Effector memory CD4-positive, alpha-beta T cell (primary cell): ENCODE measurements around the gene FOXE3.

Experiments
- DNase-seq, 3 donors: peaks; one replicate each; pipeline ENCODE4 v3.0.0-alpha.2; 2020
- H3K27ac ChIP-seq: 2 replicates; pipeline ENCODE4 v1.7.0; 2013; ENCODE audit warnings: mild to moderate bottlenecking, low read length, moderate library complexity; ENCODE audit not compliant: insufficient read depth, poor library complexity, severe bottlenecking
- H3K27me3 ChIP-seq: replicated peaks from 2 replicates; pipeline ENCODE4 v1.7.0; 2013; ENCODE audit warnings: mild to moderate bottlenecking, low read length; ENCODE audit not compliant: insufficient read depth, control insufficient read depth, poor library complexity, severe bottlenecking
- H3K36me3 ChIP-seq: 2 replicates; pipeline ENCODE4 v1.7.0; 2013; ENCODE audit warnings: mild to moderate bottlenecking, low read length, moderate library complexity; ENCODE audit not compliant: control insufficient read depth, insufficient read depth
- H3K4me1 ChIP-seq: 2 replicates; pipeline ENCODE4 v1.7.0; 2013; ENCODE audit warnings: low read length, mild to moderate bottlenecking; ENCODE audit not compliant: control insufficient read depth, insufficient read depth, poor library complexity, severe bottlenecking
- H3K4me3 ChIP-seq: 2 replicates; pipeline ENCODE4 v1.7.0; 2013; ENCODE audit warnings: low read length, low read depth, mild to moderate bottlenecking; ENCODE audit not compliant: insufficient read depth, poor library complexity, severe bottlenecking
- H3K9me3 ChIP-seq: 2 replicates; pipeline ENCODE4 v1.7.0; 2013; ENCODE audit warnings: mild to moderate bottlenecking, low read length, moderate library complexity; ENCODE audit not compliant: control insufficient read depth

FOXE3 gene

GRCh38 chr1:47417170-47418044 is 1.3 kb downstream of the FOXE3 start:
- Histone ChIP-seq H3K4me3 (no peak overlapping the region), H3K27me3 (peaks cover 5% of the 10 kb centered on the region), H3K27ac (no peak overlapping the region), H3K36me3 (no peaks in the 10 kb centered on the region), H3K4me1 (no peaks in the 10 kb centered on the region), H3K9me3 (no peaks in the 10 kb centered on the region)
- DNase-seq = no peak

GRCh38 chr1:47418122-47418521 is 2.0 kb downstream of the FOXE3 start:
- no peaks in the 10 kb centered on the region for H3K9me3 ChIP-seq
- no peak for DNase-seq
- H3K36me3 ChIP-seq = no peaks in the 10 kb centered on the region
- no peak overlapping the region for H3K27ac ChIP-seq
- H3K27me3 ChIP-seq = peaks cover 5% of the 10 kb centered on the region
- no peaks in the 10 kb centered on the region for H3K4me1 ChIP-seq
- H3K4me3 ChIP-seq = no peak overlapping the region

- Histone ChIP-seq H3K9me3 (no peaks in the 10 kb centered on the region), H3K36me3 (no peaks in the 10 kb centered on the region), H3K4me1 (no peaks in the 10 kb centered on the region), H3K27ac (no peak overlapping the region), H3K4me3 (no peak overlapping the region), H3K27me3 (peaks cover 5% of the 10 kb centered on the region)
- DNase-seq = no peak
Measured at GRCh38 chr1:47418681-47419325, 2.7 kb downstream of the FOXE3 start.

DNA sequence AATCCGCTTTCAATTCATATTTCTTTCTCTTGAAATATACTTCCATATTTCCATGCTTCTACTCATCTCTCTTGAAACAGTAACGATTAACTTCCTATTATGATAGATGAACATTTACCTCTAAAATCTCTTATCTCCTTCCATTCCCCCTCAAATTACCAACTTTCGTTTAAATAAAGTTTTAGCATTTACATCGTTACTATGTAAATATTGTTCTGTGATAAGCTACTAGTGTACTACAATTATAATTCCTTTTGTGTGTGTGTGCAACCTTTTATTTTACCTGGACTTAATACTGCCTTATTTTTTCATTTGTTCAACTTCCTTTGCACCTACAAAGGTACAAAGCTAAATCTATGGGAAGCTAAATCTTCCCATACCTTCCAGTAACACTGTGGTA is 4.5 kb downstream of the FOXE3 start:
- H3K4me1 ChIP-seq = no peaks in the 10 kb centered on the region
- H3K9me3 ChIP-seq = no peaks in the 10 kb centered on the region
- no peak for DNase-seq
- no peaks in the 10 kb centered on the region for H3K36me3 ChIP-seq
- no peak overlapping the region for H3K27ac ChIP-seq
- no peak overlapping the region for H3K4me3 ChIP-seq
- H3K27me3 ChIP-seq = peaks cover 5% of the 10 kb centered on the region

DNA sequence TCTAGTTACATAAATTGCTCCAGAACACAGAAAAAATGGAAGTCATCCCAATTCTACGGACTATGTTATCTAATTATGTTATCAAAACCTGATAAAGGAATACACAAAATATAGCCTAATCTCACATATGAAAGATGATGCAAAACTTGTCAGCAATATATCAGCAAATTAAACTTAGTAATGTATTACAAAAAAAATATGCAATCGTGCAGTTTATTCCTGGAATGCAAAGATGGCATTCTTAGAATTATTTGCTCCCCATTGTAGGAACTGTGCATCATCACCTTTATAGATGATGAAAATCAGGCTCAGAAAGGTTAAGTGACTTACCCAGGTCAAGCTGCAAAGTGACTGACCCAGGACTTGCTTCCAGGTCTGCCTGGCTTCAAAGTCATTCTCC is 7.8 kb downstream of the FOXE3 start:
- no peaks in the 10 kb centered on the region for H3K27me3 ChIP-seq
- H3K9me3 ChIP-seq = no peaks in the 10 kb centered on the region
- H3K36me3 ChIP-seq = no peaks in the 10 kb centered on the region
- no peak overlapping the region for H3K4me3 ChIP-seq
- DNase-seq = no peak
- no peak overlapping the region for H3K27ac ChIP-seq
- no peaks in the 10 kb centered on the region for H3K4me1 ChIP-seq

- Histone ChIP-seq H3K4me1 (no peaks in the 10 kb centered on the region), H3K4me3 (no peak overlapping the region), H3K9me3 (no peaks in the 10 kb centered on the region), H3K27ac (no peak overlapping the region), H3K27me3 (no peaks in the 10 kb centered on the region), H3K36me3 (no peaks in the 10 kb centered on the region)
- no peak for DNase-seq
Measured at GRCh38 chr1:47424336-47424982, 8.4 kb downstream of the FOXE3 start.

DNA sequence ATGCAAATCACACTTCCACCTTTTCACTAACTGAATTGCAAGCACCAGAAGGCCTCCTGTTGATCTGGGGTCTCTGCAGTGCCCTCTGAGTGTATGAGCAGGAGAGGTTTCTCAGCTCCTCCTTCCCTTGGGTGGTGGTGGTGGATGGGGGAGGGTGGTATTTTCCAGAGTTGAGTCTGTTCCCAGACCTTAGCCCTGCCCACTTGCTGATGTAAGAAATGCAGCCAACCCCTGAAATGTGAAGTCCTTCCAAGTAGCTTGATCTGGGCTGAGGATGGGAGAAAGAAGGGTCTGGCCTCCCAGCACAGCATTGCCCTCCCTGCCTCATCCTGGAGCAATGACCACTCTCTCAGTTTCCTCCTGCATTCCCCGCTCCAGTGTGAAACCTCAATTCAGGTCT is 15.4 kb downstream of the FOXE3 start:
- Histone ChIP-seq H3K4me1 (peaks cover 20% of the 10 kb centered on the region), H3K36me3 (no peaks in the 10 kb centered on the region), H3K27ac (no peak overlapping the region), H3K4me3 (no peak overlapping the region), H3K27me3 (no peaks in the 10 kb centered on the region), H3K9me3 (no peaks in the 10 kb centered on the region)
- no peak for DNase-seq

- peak overlapping the region; percentile 35 for H3K4me3 ChIP-seq
Measured at GRCh38 chr1:47432071-47433036, 16.3 kb downstream of the FOXE3 start.

GRCh38 chr1:47433037-47433421 is 16.9 kb downstream of the FOXE3 start:
- Histone ChIP-seq H3K27ac (no peak overlapping the region), H3K4me3 (no peak overlapping the region), H3K9me3 (no peaks in the 10 kb centered on the region), H3K27me3 (no peaks in the 10 kb centered on the region), H3K36me3 (no peaks in the 10 kb centered on the region), H3K4me1 (peaks cover 22% of the 10 kb centered on the region)
- DNase-seq = no peak

More at GRCh38 chr1:47432071-47433036, 16.3 kb downstream of the FOXE3 start:
- no peaks in the 10 kb centered on the region for H3K9me3 ChIP-seq
- no peaks in the 10 kb centered on the region for H3K27me3 ChIP-seq
- no peaks in the 10 kb centered on the region for H3K36me3 ChIP-seq
- peak in 2 of 3 donors; percentile 35 to 50 for DNase-seq
- H3K4me1 ChIP-seq = peaks cover 20% of the 10 kb centered on the region
- no peak overlapping the region for H3K27ac ChIP-seq
